Lung (tissue), 12 donors: ENCODE data around the gene C1orf21. TPM values are rescaled to one million over a fixed set of nuclear protein-coding genes. Genes with fewer than 3 reads are reported as not detected.
"Not testable (repeated sequence)": the region's sequence is repeated elsewhere in the genome, so short reads cannot be mapped to it uniquely, and the experiment has no call there.

Source experiments
- ATAC-seq: fragments of 200-7000 bp; cut with Tn5 transposase; one replicate; pipeline ENCODE4 v1.9.1; 2020; ENCODE audit warnings: moderate number of reproducible peaks; ENCODE audit not compliant: insufficient read depth, low FRiP score
- DNase-seq, 3 donors: peaks; one replicate each; pipeline ENCODE4 v3.0.0-alpha.2; 2013 to 2017
- H3K27ac ChIP-seq, 2 donors: one replicate each; pipeline ENCODE4 v1.5.1; 2013; ENCODE audit warnings: mild to moderate bottlenecking in 2 of 2, moderate library complexity in 2 of 2, control low read depth in 1 of 2, inconsistent platforms in 1 of 2, low read depth in 1 of 2, low read length in 1 of 2
- H3K27me3 ChIP-seq, 3 donors: one replicate each; pipeline ENCODE4 v1.5.1; 2013; ENCODE audit warnings: low read length in 2 of 3; ENCODE audit not compliant: control insufficient read depth in 3 of 3, insufficient read depth in 3 of 3
- H3K36me3 ChIP-seq, 4 donors: one replicate each; pipeline ENCODE4 v1.5.1; 2013; ENCODE audit warnings: low read length in 4 of 4, mild to moderate bottlenecking in 1 of 4, moderate library complexity in 1 of 4; ENCODE audit not compliant: control insufficient read depth in 4 of 4, insufficient read depth in 4 of 4
- H3K4me1 ChIP-seq, 5 donors: one replicate each; pipeline ENCODE4 v1.5.1; 2013; ENCODE audit warnings: low read length in 5 of 5, mild to moderate bottlenecking in 2 of 5, moderate library complexity in 1 of 5; ENCODE audit not compliant: control insufficient read depth in 5 of 5, insufficient read depth in 5 of 5
- H3K4me3 ChIP-seq: one replicate; pipeline ENCODE4 v1.5.1; 2013; ENCODE audit warnings: mild to moderate bottlenecking, control low read depth, moderate library complexity
- H3K9ac ChIP-seq, 2 donors: one replicate each; pipeline ENCODE4 v1.5.1; 2013; ENCODE audit warnings: low read length in 2 of 2, control low read depth in 1 of 2; ENCODE audit not compliant: insufficient read depth in 1 of 2
- H3K9me3 ChIP-seq, 4 donors: one replicate each; pipeline ENCODE4 v1.5.1; 2013; ENCODE audit warnings: low read length in 3 of 4, mild to moderate bottlenecking in 1 of 4, moderate library complexity in 1 of 4; ENCODE audit not compliant: control insufficient read depth in 4 of 4, insufficient read depth in 3 of 4
- CTCF ChIP-seq: IDR thresholded peaks from 2 replicates; pipeline ENCODE4 v1.5.1; 2012; ENCODE audit warnings: mild to moderate bottlenecking; ENCODE audit errors: control extremely low read depth, extremely low read depth
- WGBS, 2 donors: extraction: QIAGEN DNeasy Blood & Tissue Kit; methylation state at CpG; one replicate each; pipeline ENCODE4 v1.1.7; 2013; 5-methylcytosine and 5-hydroxymethylcytosine counted together
- polyA plus RNA-seq, 2 donors: library from polyadenylated mRNA; stranded (reverse); fragments of 200-250 nt; gene quantifications; one replicate each; pipeline ENCODE4 v1.2.1, GENCODE V29; 2013
- total RNA-seq, 2 donors: library from RNA; depleted of rRNA in 1 of 2; stranded (reverse); fragments of >200 nt in 1 of 2; gene quantifications; one replicate each; pipeline ENCODE4 v1.2.1, GENCODE V29; 2014 to 2021
- donor health status: control.
- donor health status: control.
- donor health status: Bipolar disorder and iron deficiency.
- donor health status: healthy.
- donor health status: DM: yes; HTN: yes; CAD: no.

The C1orf21 gene
- total and polyA plus RNA-seq, 4 donors, result 16.2 to 59.9 (median 45.5) TPM

- Histone ChIP-seq H3K9ac (peak overlapping the region in 1 of 2 donors; percentile 7), H3K36me3 (no peaks in the 10 kb centered on the region), H3K27ac (peak overlapping the region in 1 of 2 donors; percentile 4), H3K27me3 (no peaks in the 10 kb centered on the region), H3K4me3 (no peak overlapping the region), H3K4me1 (peaks cover 0 to 16% (median 10%) of the 10 kb centered on the region in 5 donors), H3K9me3 (no peaks in the 10 kb centered on the region)
- WGBS, 2 donors, result 65 to 74% methylated on average over 12 of the region's 12 CpGs
- TF ChIP-seq CTCF, result no peak
- peak; percentile 43 to 78 (median 63) for DNase-seq
- ATAC-seq, result no peak
Observed at GRCh38 chr1:184610876-184611595, 224.2 kb downstream of the C1orf21 start.

GRCh38 chr1:184612229-184612628 lies 225.4 kb downstream of the C1orf21 start:
- WGBS, 2 donors, result 83 to 88% methylated on average over 5 of the region's 5 CpGs
- peak; percentile 59 for ATAC-seq

GRCh38 chr1:184614667-184615066 lies 227.8 kb downstream of the C1orf21 start:
- Histone ChIP-seq H3K27me3 (no peaks in the 10 kb centered on the region), H3K4me1 (peaks cover 0 to 16% (median 10%) of the 10 kb centered on the region in 5 donors), H3K4me3 (no peak overlapping the region), H3K9ac (no peak overlapping the region), H3K27ac (no peak overlapping the region), H3K9me3 (no peaks in the 10 kb centered on the region), H3K36me3 (no peaks in the 10 kb centered on the region)
- ATAC-seq (no peak), DNase-seq (peak in 2 of 3 donors; percentile 34 to 46)
- 87 to 91% methylated on average over 7 of the region's 7 CpGs for whole genome bisulfite sequencing, 2 donors
- no peak for TF ChIP-seq CTCF

More at GRCh38 chr1:184612229-184612628, 225.4 kb downstream of the C1orf21 start:
- H3K27me3 ChIP-seq, H3K9ac ChIP-seq, H3K4me3 ChIP-seq, DNase-seq, H3K36me3 ChIP-seq, H3K9me3 ChIP-seq, H3K27ac ChIP-seq: not testable (repeated sequence)
- H3K4me1 ChIP-seq, result peaks cover 0 to 16% (median 10%) of the 10 kb centered on the region in 5 donors

- Histone ChIP-seq H3K9ac (no peak overlapping the region), H3K9me3 (no peaks in the 10 kb centered on the region), H3K4me3 (no peak overlapping the region), H3K27ac (no peak overlapping the region), H3K36me3 (peaks cover 0 to 3% (median 0%) of the 10 kb centered on the region in 4 donors), H3K27me3 (no peaks in the 10 kb centered on the region), H3K4me1 (peaks cover 0 to 20% (median 10%) of the 10 kb centered on the region in 5 donors)
- no peak for TF ChIP-seq CTCF
- DNase-seq (peak in 2 of 3 donors; percentile 18 to 62), ATAC-seq (no peak)
- WGBS, 2 donors, result 44 to 60% methylated on average over 5 of the region's 5 CpGs
Observed at GRCh38 chr1:184615301-184615700, 228.5 kb downstream of the C1orf21 start.
